Calu3 (cell line): ENCODE data around the gene COMMD3. TPM values are rescaled to one million over a fixed set of nuclear protein-coding genes. Genes with fewer than 3 reads are reported as not detected.

ENCODE experiments used
- BruUV-seq: library from RNA; stranded (reverse); fragments of 400-500 nt; replicated peaks from 2 replicates; lab custom pipeline; 2021; lab: Mats Ljungman, UMichigan
- CTCF ChIA-PET: fragments of 300-600 bp; sonication (Branson Sonifier 250); formaldehyde crosslinking; loops from one replicate; lab custom pipeline; 2022; ENCODE audit warnings: antibody characterized with exemption; lab: Charles Lee
- DNase-seq: peaks from one replicate; pipeline ENCODE4 v3.0.0; 2022
- H3K27ac Mint-ChIP-seq: one replicate; pipeline ENCODE4 v1.8.0; 2022; ENCODE audit warnings: mixed read lengths; ENCODE audit not compliant: unreplicated experiment
- H3K27me3 Mint-ChIP-seq: one replicate; pipeline ENCODE4 v1.8.0; 2022; ENCODE audit warnings: mixed read lengths; ENCODE audit not compliant: unreplicated experiment
- H3K36me3 Mint-ChIP-seq: one replicate; pipeline ENCODE4 v1.8.0; 2022; ENCODE audit warnings: mild to moderate bottlenecking, moderate library complexity, mixed read lengths; ENCODE audit not compliant: insufficient read depth, unreplicated experiment
- H3K4me1 Mint-ChIP-seq: one replicate; pipeline ENCODE4 v1.8.0; 2022; ENCODE audit warnings: mild to moderate bottlenecking, low read depth, mixed read lengths; ENCODE audit not compliant: unreplicated experiment
- H3K4me3 Mint-ChIP-seq: one replicate; pipeline ENCODE4 v1.8.0; 2022; ENCODE audit warnings: mild to moderate bottlenecking, low read depth, moderate library complexity, mixed read lengths; ENCODE audit not compliant: unreplicated experiment
- H3K9me3 Mint-ChIP-seq: one replicate; pipeline ENCODE4 v1.8.0; 2022; ENCODE audit warnings: low read depth, mixed read lengths; ENCODE audit not compliant: unreplicated experiment
- CTCF ChIP-seq: fragments of 200-600 bp; IDR thresholded peaks from one replicate; pipeline ENCODE4 v1.8.0; 2022; ENCODE audit warnings: antibody characterized with exemption; ENCODE audit not compliant: unreplicated experiment
- intact Hi-C: fragments of 100-400 bp; cut with micrococcal nuclease; formaldehyde crosslinking; loops from one replicate; pipeline ENCODE4 v1.10.0; 2022; ENCODE audit not compliant: unreplicated experiment
- total RNA-seq: library from RNA; stranded (reverse); gene quantifications from 2 replicates; pipeline ENCODE4 v1.2.3, GENCODE V29; 2022

The COMMD3 gene
- total RNA-seq, 1 experiment from 2014 or later, result 39.5 TPM

- CTCF ChIA-PET, result interaction anchor here (0.6 kb wide), 1 partner anchor 617 kb away, joined by 4 read pairs; no protein-coding TSS in a partner anchor
- Mint-ChIP-seq H3K9me3 (no peaks in the 10 kb centered on the region), H3K4me1 (no peaks in the 10 kb centered on the region), H3K27ac (no peak overlapping the region), H3K4me3 (no peak overlapping the region), H3K36me3 (no peaks in the 10 kb centered on the region), H3K27me3 (no peaks in the 10 kb centered on the region)
- DNase-seq, result no peak
- no TSS peak for BruUV-seq
- TF ChIP-seq CTCF, result no peak
- intact Hi-C loops, result no loop called here
Observed at GRCh38 chr10:22368402-22368801, 52.2 kb downstream of the COMMD3 start.

- no TSS peak for BruUV-seq
- no peaks in the 10 kb centered on the region for H3K27me3 Mint-ChIP-seq
- no peaks in the 10 kb centered on the region for H3K4me1 Mint-ChIP-seq
- no peak for TF ChIP-seq CTCF
- no peak overlapping the region for H3K4me3 Mint-ChIP-seq
- no peaks in the 10 kb centered on the region for H3K9me3 Mint-ChIP-seq
- H3K27ac Mint-ChIP-seq, result no peak overlapping the region
- CTCF ChIA-PET, result no interaction called here
- DNase-seq, result no peak
- intact Hi-C loops, result no loop called here
- H3K36me3 Mint-ChIP-seq, result no peaks in the 10 kb centered on the region
Observed at GRCh38 chr10:22368981-22369380, 52.8 kb downstream of the COMMD3 start.

GRCh38 chr10:22369434-22370072, 53.4 kb downstream of the COMMD3 start:
- Mint-ChIP-seq H3K36me3 (no peaks in the 10 kb centered on the region), H3K4me3 (no peak overlapping the region), H3K27me3 (no peaks in the 10 kb centered on the region), H3K4me1 (no peaks in the 10 kb centered on the region), H3K27ac (no peak overlapping the region), H3K9me3 (no peaks in the 10 kb centered on the region)
- CTCF ChIA-PET, result no interaction called here
- TF ChIP-seq CTCF, result no peak
- intact Hi-C loops, result no loop called here
- DNase-seq, result no peak
- no TSS peak for BruUV-seq

Other genes with a start within 250 kb of the COMMD3 start
- not detected in 2 replicates for gene EBLN1, start 98.4 kb upstream of the COMMD3 start, total RNA-seq
- 31.2 and 41.6 TPM in 2 replicates for gene BMI1, start 4.7 kb downstream of the COMMD3 start, total RNA-seq
- not detected in 2 replicates for gene SPAG6, start 29.1 kb downstream of the COMMD3 start, total RNA-seq